Endothelial cell (in vitro differentiated cells): Measurements from ENCODE around the gene CAB39L. TPM values are rescaled to one million over a fixed set of nuclear protein-coding genes. Genes with fewer than 3 reads are reported as not detected.
"Not testable (repeated sequence)": the region's sequence is repeated elsewhere in the genome, so short reads cannot be mapped to it uniquely, and the experiment has no call there.

Source experiments
- DNase-seq: peaks from one replicate; pipeline ENCODE4 v3.0.0; 2021; ENCODE audit warnings: low spot score
- H3K27ac Mint-ChIP-seq: one replicate; pipeline ENCODE4 v1.8.0; 2021; ENCODE audit warnings: mixed read lengths, inconsistent platforms; ENCODE audit not compliant: unreplicated experiment
- H3K27me3 Mint-ChIP-seq: one replicate; pipeline ENCODE4 v1.8.0; 2021; ENCODE audit warnings: mild to moderate bottlenecking, moderate library complexity, mixed read lengths, inconsistent platforms; ENCODE audit not compliant: unreplicated experiment
- H3K36me3 Mint-ChIP-seq: one replicate; pipeline ENCODE4 v1.8.0; 2021; ENCODE audit warnings: mild to moderate bottlenecking, low read depth, mixed read lengths, inconsistent platforms; ENCODE audit not compliant: unreplicated experiment
- H3K4me1 Mint-ChIP-seq: one replicate; pipeline ENCODE4 v1.8.0; 2021; ENCODE audit warnings: mild to moderate bottlenecking, mixed read lengths, inconsistent platforms; ENCODE audit not compliant: unreplicated experiment
- H3K4me3 Mint-ChIP-seq: one replicate; pipeline ENCODE4 v1.8.0; 2021; ENCODE audit warnings: mild to moderate bottlenecking, mixed read lengths, inconsistent platforms; ENCODE audit not compliant: unreplicated experiment
- H3K9me3 Mint-ChIP-seq: one replicate; pipeline ENCODE4 v1.8.0; 2021; ENCODE audit warnings: mixed read lengths, inconsistent platforms; ENCODE audit not compliant: unreplicated experiment
- CTCF ChIP-seq: fragments of 200-600 bp; sonication (generic); IDR thresholded peaks from one replicate; pipeline ENCODE4 v1.5.0; 2021; ENCODE audit warnings: antibody characterized with exemption; ENCODE audit not compliant: unreplicated experiment
- total RNA-seq: library from RNA; stranded (reverse); fragmentation: NEBNext Ultra II Directional; extraction: Animal tissue kit (Norgen Biotek cat#: 25700); gene quantifications from one replicate; pipeline ENCODE4 v1.2.1, GENCODE V29; 2021; ENCODE audit not compliant: unreplicated experiment

Gene CAB39L
- total RNA-seq, 1 donor from 2014 or later = 3.9 TPM

DNA sequence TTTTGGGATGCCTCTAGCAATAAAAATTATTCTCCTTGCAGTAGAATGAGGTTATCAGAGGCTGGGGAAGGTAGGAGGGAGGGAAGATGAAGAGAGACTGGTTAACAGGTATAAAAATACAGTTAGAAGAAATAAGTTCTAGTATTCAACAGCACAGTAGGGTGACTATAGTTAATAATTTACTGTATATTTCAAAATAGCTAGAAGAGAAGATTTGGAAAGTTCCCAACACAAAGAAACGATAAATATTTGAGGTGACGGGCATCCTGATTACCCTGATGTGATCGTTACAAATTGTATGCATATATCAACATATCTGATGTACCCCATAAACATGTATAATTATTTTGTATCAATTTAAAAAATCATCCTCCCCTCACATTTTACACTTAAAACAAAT is 102.3 kb downstream of the CAB39L start:
- Mint-ChIP-seq H3K4me3 (no peak overlapping the region), H3K4me1 (no peaks in the 10 kb centered on the region), H3K9me3 (no peaks in the 10 kb centered on the region), H3K27me3 (no peaks in the 10 kb centered on the region), H3K27ac (no peak overlapping the region), H3K36me3 (no peaks in the 10 kb centered on the region)
- no peak for TF ChIP-seq CTCF
- DNase-seq = no peak

DNA sequence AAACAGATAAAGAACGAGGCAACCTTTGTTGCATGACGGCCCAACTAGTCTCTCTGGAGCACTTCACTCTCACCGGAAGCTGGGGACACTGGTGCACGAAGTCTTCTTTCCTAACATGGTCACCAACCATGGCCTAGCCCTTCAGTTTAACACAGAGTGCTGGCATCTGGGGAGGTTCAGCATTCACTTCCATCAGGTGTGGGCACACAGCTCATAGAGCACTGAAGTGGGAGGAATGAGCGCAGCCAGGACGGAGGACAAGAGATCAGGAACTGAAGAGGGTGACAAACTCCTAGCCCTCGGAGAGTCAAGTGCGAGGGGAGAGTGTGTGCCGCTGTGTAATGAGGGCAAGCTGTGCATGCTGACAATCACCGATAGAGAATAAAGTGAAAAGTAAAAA is 103.7 kb downstream of the CAB39L start:
- Mint-ChIP-seq H3K27ac (no peak overlapping the region), H3K4me1 (no peaks in the 10 kb centered on the region)
- TF ChIP-seq CTCF = no peak

DNA sequence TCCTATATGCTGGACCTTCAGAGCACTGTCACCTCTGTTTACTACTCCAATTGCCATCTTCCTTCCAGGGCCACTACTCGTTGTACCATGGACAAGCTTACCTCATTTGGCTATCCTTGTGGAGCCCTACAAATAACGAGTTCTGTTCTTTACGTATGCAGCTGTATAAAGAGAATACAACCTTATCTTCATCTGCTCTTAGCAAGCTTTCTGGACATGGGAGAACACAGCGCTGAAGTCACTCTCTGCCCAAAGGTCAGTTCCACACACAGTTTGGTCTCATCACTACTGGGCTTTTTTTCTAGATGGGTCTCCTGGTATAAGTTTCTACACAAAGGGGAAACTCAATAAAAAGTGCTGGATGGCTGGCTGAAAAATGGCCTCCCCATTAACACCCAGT is 107.2 kb downstream of the CAB39L start:
- Mint-ChIP-seq H3K27me3 (no peaks in the 10 kb centered on the region), H3K4me1 (no peaks in the 10 kb centered on the region), H3K4me3 (no peak overlapping the region), H3K9me3 (no peaks in the 10 kb centered on the region), H3K27ac (no peak overlapping the region), H3K36me3 (no peaks in the 10 kb centered on the region)
- DNase-seq = no peak
- no peak for TF ChIP-seq CTCF

More for the DNA sequence above, 103.7 kb downstream of the CAB39L start:
- no peaks in the 10 kb centered on the region for H3K27me3 Mint-ChIP-seq
- DNase-seq = no peak
- H3K4me3 Mint-ChIP-seq = no peak overlapping the region
- H3K9me3 Mint-ChIP-seq = no peaks in the 10 kb centered on the region
- no peaks in the 10 kb centered on the region for H3K36me3 Mint-ChIP-seq

- H3K36me3 Mint-ChIP-seq = no peaks in the 10 kb centered on the region
- no peaks in the 10 kb centered on the region for H3K4me1 Mint-ChIP-seq
- DNase-seq = no peak
- TF ChIP-seq CTCF = no peak
- no peaks in the 10 kb centered on the region for H3K9me3 Mint-ChIP-seq
- H3K4me3 Mint-ChIP-seq = no peak overlapping the region
- no peaks in the 10 kb centered on the region for H3K27me3 Mint-ChIP-seq
- H3K27ac Mint-ChIP-seq = no peak overlapping the region
These were observed 113.4 kb downstream of the CAB39L start for GRCh38 chr13:49330546-49330864.

- no peaks in the 10 kb centered on the region for H3K4me1 Mint-ChIP-seq
- no peak for TF ChIP-seq CTCF
- H3K27ac Mint-ChIP-seq = no peak overlapping the region
- no peaks in the 10 kb centered on the region for H3K36me3 Mint-ChIP-seq
- H3K27me3 Mint-ChIP-seq = no peaks in the 10 kb centered on the region
- H3K9me3 Mint-ChIP-seq = no peaks in the 10 kb centered on the region
- DNase-seq = no peak
- no peak overlapping the region for H3K4me3 Mint-ChIP-seq
These were observed 113.9 kb downstream of the CAB39L start for GRCh38 chr13:49329831-49330545.

- not testable (repeated sequence) for H3K4me3 Mint-ChIP-seq, H3K27me3 Mint-ChIP-seq, H3K27ac Mint-ChIP-seq, H3K9me3 Mint-ChIP-seq, H3K36me3 Mint-ChIP-seq, H3K4me1 Mint-ChIP-seq, DNase-seq
These were observed 116.7 kb downstream of the CAB39L start for GRCh38 chr13:49327145-49327544.
